Peyer's patch (tissue), 4 donors: ENCODE results near the gene ITLN1. TPM values are rescaled to one million over a fixed set of nuclear protein-coding genes. Genes with fewer than 3 reads are reported as not detected.

Experiments used
- DNase-seq, 3 donors: peaks; one replicate each; pipeline ENCODE4 v3.0.0-alpha.2; 2017 to 2019
- H3K27ac ChIP-seq, 4 donors: fragments of 200-600 bp; sonication (generic); one replicate each; pipeline ENCODE4 v1.5.1; 2016 to 2019
- H3K27me3 ChIP-seq, 2 donors: fragments of 200-600 bp; sonication (generic); one replicate each; pipeline ENCODE4 v1.5.1; 2019
- H3K36me3 ChIP-seq, 3 donors: fragments of 200-600 bp; sonication (generic); one replicate each; pipeline ENCODE4 v1.5.1; 2016 to 2019
- H3K4me1 ChIP-seq, 4 donors: fragments of 200-600 bp; sonication (generic); one replicate each; pipeline ENCODE4 v1.5.1; 2016 to 2019
- H3K4me3 ChIP-seq, 4 donors: fragments of 200-600 bp; sonication (generic); 1 replicate in 3 of 4; 2 replicates in 1 of 4; pipeline ENCODE4 v1.5.1; 2016 to 2019; ENCODE audit warnings: mild to moderate bottlenecking in 1 of 4
- H3K9me3 ChIP-seq, 4 donors: fragments of 200-600 bp; sonication (generic); one replicate each; pipeline ENCODE4 v1.5.1; 2016 to 2019; ENCODE audit warnings: mild to moderate bottlenecking in 1 of 4
- POLR2A ChIP-seq, 2 donors: fragments of 450-650 bp; IDR thresholded peaks; one replicate each; pipeline ENCODE4 v1.5.1; 2017; ENCODE audit warnings: antibody characterized with exemption in 2 of 2, mild to moderate bottlenecking in 2 of 2, moderate library complexity in 2 of 2
- total RNA-seq, 4 donors: library from RNA; depleted of rRNA; stranded (reverse); fragments of >200 nt; gene quantifications; one replicate each; pipeline ENCODE4 v1.1.0, GENCODE V29; 2016
- TF ChIP-seq, protein P1 (sequence below), 6 experiments: fragments of 450-650 bp in 4 of 6; fragments of 200-600 bp in 2 of 6; sonication (generic) in 1 of 6; IDR thresholded peaks; one replicate each; pipeline ENCODE4 v1.5.1; 2017 to 2019; ENCODE audit warnings: antibody characterized with exemption in 6 of 6, mild to moderate bottlenecking in 3 of 6, moderate library complexity in 1 of 6

Gene ITLN1
- total RNA-seq, 4 donors from 2014 or later: 14.4 to 45.0 (median 24.5) TPM

DNA sequence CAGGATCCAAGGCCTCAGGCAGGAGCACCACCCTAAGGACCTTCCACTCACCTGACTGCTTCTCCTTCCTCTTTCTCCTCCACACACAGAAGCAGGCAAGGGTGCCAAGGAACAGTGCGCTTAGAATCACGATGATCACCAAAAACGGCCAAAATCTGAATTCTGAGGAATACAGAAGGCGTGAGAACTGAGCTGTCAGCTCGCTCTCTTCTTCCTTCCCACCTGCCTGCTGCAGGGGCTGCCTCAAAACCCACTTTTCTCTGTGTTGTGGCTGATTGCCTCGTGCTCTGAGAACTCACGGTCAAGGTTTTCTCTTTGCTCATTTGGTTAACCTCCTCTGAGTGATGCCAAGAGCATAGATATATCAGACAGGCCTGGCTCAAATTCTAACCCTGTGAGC is 46.1 kb downstream of the ITLN1 start:
- TF ChIP-seq, protein P1, sequence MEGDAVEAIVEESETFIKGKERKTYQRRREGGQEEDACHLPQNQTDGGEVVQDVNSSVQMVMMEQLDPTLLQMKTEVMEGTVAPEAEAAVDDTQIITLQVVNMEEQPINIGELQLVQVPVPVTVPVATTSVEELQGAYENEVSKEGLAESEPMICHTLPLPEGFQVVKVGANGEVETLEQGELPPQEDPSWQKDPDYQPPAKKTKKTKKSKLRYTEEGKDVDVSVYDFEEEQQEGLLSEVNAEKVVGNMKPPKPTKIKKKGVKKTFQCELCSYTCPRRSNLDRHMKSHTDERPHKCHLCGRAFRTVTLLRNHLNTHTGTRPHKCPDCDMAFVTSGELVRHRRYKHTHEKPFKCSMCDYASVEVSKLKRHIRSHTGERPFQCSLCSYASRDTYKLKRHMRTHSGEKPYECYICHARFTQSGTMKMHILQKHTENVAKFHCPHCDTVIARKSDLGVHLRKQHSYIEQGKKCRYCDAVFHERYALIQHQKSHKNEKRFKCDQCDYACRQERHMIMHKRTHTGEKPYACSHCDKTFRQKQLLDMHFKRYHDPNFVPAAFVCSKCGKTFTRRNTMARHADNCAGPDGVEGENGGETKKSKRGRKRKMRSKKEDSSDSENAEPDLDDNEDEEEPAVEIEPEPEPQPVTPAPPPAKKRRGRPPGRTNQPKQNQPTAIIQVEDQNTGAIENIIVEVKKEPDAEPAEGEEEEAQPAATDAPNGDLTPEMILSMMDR (IDR thresholded peaks at IDR 0.05): no peak
- no peak for TF ChIP-seq POLR2A (IDR thresholded peaks at IDR 0.05)
- H3K27ac ChIP-seq: peak overlapping the region in 2 of 4 donors; percentile 31 to 81
- H3K4me3 ChIP-seq: no peak overlapping the region
- H3K36me3 ChIP-seq: no peaks in the 10 kb centered on the region
- H3K9me3 ChIP-seq: no peaks in the 10 kb centered on the region
- no peaks in the 10 kb centered on the region for H3K27me3 ChIP-seq
- DNase-seq: no peak
- H3K4me1 ChIP-seq: peaks cover 0 to 21% (median 16%) of the 10 kb centered on the region in 4 donors

DNA sequence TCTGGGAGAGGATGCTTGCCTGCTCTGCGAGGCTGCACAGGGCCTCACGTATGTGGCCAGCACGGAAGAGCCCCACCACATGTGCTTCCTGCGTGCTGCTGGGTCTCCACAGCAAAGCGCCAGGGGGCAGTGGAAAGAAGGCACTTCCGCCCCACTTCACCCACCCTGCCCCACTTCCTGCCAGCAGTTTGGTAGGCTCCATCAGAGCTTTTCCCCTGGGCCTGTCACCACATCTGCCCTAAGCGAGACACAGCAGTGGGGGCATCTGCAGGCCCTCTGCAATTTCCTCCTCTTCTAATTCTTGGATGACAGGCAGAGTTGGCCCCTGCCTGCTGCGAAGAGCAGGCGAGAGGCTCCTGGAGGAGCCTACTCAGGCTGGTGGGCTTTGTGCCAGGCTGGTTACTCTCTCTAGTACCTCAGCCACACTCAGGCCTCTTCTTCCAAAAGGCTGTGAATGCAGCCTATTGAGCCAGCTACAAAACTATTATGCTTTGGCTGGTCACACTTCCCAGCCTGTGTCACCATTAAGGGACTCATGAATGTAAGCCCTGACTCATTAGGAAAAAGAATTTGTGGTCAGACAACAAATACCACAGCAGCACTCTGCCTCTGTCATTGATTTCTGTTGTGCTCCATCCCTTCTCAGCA is 47.3 kb downstream of the ITLN1 start:
- Histone ChIP-seq H3K4me1 (peaks cover 0 to 21% (median 16%) of the 10 kb centered on the region in 4 donors), H3K9me3 (no peaks in the 10 kb centered on the region), H3K4me3 (peak overlapping the region in 1 of 4 donors; percentile 7), H3K27ac (peak overlapping the region; percentile 55 to 81 (median 69)), H3K36me3 (no peaks in the 10 kb centered on the region), H3K27me3 (no peaks in the 10 kb centered on the region)
- no peak for TF ChIP-seq POLR2A (IDR thresholded peaks at IDR 0.05)
- TF ChIP-seq, protein P1 (IDR thresholded peaks at IDR 0.05): peak in 4 of 6 experiments; percentile 14 to 46 (median 26)
- DNase-seq: peak; percentile 55 to 94 (median 87)

DNA sequence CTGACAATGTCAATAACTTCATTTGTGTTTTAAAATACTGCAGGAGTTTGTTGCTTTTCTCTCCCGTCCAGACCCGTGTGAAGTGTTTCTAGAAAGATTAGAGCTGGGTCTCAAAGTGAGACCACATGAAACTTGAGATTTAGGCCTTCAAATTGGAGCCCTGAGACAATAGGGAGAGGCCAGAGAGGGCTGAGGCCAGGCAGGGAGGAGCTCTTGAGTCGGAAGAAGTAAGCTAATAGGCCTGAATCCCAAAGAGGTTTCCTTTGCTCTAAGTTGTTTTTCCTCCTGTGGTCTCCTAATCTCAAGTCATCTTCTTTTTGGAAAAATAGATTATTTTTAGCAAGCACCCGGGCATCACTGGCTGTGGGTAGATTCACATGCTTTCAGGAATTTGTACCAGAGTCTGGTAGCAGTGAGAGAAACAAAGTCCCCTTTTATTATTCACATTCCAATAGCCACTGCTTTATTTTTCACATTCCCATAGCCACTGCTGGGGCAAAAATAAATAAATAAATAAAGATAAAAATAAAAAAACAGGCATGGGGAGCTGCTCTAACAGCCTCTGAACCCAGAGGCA is 47.9 kb downstream of the ITLN1 start:
- H3K27me3 ChIP-seq: no peaks in the 10 kb centered on the region
- no peaks in the 10 kb centered on the region for H3K9me3 ChIP-seq
- no peak for DNase-seq
- no peaks in the 10 kb centered on the region for H3K36me3 ChIP-seq
- TF ChIP-seq, protein P1 (IDR thresholded peaks at IDR 0.05): no peak
- TF ChIP-seq POLR2A (IDR thresholded peaks at IDR 0.05): no peak
- peak overlapping the region; percentile 16 to 81 (median 43) for H3K27ac ChIP-seq
- H3K4me3 ChIP-seq: no peak overlapping the region
- peaks cover 0 to 21% (median 16%) of the 10 kb centered on the region in 4 donors for H3K4me1 ChIP-seq

DNA sequence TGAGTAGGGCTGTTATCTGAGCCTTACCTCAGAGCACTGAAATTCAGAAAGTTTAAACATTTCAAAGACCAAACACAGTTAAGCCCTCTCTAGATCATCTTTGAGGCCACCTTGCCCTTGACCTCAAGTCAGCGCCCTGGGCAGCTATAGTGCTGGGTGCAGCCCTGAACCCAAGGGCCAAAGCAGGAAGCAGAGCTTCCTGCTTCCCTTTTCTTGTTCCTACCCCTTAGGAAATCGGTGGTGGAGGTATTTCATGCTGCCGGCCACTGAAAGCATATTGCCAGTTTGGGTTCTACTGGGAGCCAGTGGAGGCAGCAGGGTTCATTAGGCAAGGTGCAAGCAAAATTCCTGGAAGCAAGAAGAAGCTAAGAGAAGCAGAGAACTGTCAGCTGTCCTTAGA is 48.4 kb downstream of the ITLN1 start:
- H3K4me3 ChIP-seq: no peak overlapping the region
- no peaks in the 10 kb centered on the region for H3K9me3 ChIP-seq
- TF ChIP-seq, protein P1 (IDR thresholded peaks at IDR 0.05): no peak
- TF ChIP-seq POLR2A (IDR thresholded peaks at IDR 0.05): no peak
- no peaks in the 10 kb centered on the region for H3K27me3 ChIP-seq
- peak overlapping the region in 2 of 4 donors; percentile 31 to 81 for H3K27ac ChIP-seq
- H3K4me1 ChIP-seq: peaks cover 0 to 21% (median 16%) of the 10 kb centered on the region in 4 donors
- H3K36me3 ChIP-seq: no peaks in the 10 kb centered on the region
- no peak for DNase-seq

DNA sequence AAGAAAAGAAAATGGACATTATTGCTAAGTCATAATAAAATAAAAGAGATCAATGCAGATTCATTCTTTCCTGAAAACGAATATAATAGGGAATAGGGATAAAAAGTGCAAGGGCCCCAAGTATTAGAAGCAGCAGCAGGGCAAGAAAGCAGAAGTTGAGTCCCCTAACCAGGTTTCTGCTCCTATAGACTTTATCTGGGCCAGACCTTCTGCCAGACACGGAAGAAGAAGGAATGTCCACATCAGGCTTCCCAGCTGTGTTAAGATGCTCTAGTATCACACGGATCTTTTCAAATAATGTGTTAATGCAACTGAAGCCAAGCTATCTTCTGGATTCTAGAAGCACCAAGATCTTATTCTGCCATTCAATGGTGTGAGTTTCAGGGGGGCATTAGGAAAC is 49.2 kb downstream of the ITLN1 start:
- no peak overlapping the region for H3K27ac ChIP-seq
- no peaks in the 10 kb centered on the region for H3K9me3 ChIP-seq
- TF ChIP-seq, protein P1 (IDR thresholded peaks at IDR 0.05): no peak
- H3K27me3 ChIP-seq: no peaks in the 10 kb centered on the region
- no peak overlapping the region for H3K4me3 ChIP-seq
- H3K36me3 ChIP-seq: no peaks in the 10 kb centered on the region
- H3K4me1 ChIP-seq: peaks cover 0 to 21% (median 16%) of the 10 kb centered on the region in 4 donors
- DNase-seq: no peak
